Brain microvascular endothelial cell (primary cell): Measurements from ENCODE around the gene SAMD5.

ENCODE experiments used
- DNase-seq: peaks from one replicate; pipeline ENCODE4 v3.0.0-alpha.2; 2020
- H3K27ac ChIP-seq: fragments of 250-450 bp; sonication (Bioruptor Pico); 2 replicates; pipeline ENCODE4 v1.5.1; 2020; ENCODE audit warnings: mild to moderate bottlenecking, moderate library complexity
- H3K27me3 ChIP-seq: fragments of 250-450 bp; sonication (Bioruptor Pico); replicated peaks from 2 replicates; pipeline ENCODE4 v1.5.1; 2020; ENCODE audit warnings: mild to moderate bottlenecking
- H3K36me3 ChIP-seq: fragments of 250-450 bp; sonication (Bioruptor Pico); replicated peaks from 2 replicates; pipeline ENCODE4 v1.5.1; 2020; ENCODE audit warnings: mild to moderate bottlenecking
- H3K4me3 ChIP-seq: 2 replicates; pipeline ENCODE4 v1.5.1; 2011; ENCODE audit warnings: low read depth, mild to moderate bottlenecking, control low read depth, low read length, moderate library complexity
- in situ Hi-C: cut with HindIII; loops from 2 replicates; pipeline ENCODE4 v1.10.0; 2017; ENCODE audit warnings: low sequenced_read_pairs, low pct_ligation_motif_present
- TF ChIP-seq, protein P1 (sequence below): IDR thresholded peaks from 2 replicates; pipeline ENCODE4 v1.5.1; 2011; ENCODE audit warnings: low read depth, mild to moderate bottlenecking, moderate library complexity, low read length, control low read depth, inconsistent platforms; ENCODE audit errors: missing control alignments

Gene SAMD5

DNA sequence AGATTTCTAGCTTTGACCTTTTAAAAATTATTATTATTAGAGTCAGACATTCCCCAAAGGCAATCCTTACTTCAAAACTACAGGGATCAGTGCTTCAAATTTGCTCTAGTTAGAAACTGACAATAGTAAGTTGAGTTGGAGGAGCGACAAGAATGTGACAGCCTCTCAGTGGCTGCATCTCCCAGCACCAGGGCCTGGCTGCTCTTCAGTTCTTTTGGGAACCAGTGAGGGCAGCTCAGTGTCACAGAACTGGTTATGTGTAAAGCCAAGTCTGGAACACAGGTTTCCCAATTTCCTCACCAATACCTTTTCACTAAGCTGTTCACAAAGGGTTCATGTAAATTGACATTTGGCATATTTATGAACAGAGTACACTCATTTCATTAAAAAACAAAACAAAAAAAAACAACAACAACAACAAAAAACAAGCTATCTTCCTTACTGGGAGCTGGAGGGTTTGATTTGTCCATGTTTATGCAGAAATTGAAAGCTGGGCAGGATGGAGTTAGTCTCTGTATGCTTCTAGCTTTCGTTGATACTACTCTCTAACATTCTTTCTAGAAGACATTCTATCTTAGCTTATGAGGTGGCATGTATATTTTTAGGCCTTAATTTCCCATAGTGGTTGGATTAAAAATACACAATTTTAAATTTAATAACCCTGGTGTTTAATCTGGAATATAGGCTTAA is 95.0 kb downstream of the SAMD5 start:
- TF ChIP-seq, protein P1, sequence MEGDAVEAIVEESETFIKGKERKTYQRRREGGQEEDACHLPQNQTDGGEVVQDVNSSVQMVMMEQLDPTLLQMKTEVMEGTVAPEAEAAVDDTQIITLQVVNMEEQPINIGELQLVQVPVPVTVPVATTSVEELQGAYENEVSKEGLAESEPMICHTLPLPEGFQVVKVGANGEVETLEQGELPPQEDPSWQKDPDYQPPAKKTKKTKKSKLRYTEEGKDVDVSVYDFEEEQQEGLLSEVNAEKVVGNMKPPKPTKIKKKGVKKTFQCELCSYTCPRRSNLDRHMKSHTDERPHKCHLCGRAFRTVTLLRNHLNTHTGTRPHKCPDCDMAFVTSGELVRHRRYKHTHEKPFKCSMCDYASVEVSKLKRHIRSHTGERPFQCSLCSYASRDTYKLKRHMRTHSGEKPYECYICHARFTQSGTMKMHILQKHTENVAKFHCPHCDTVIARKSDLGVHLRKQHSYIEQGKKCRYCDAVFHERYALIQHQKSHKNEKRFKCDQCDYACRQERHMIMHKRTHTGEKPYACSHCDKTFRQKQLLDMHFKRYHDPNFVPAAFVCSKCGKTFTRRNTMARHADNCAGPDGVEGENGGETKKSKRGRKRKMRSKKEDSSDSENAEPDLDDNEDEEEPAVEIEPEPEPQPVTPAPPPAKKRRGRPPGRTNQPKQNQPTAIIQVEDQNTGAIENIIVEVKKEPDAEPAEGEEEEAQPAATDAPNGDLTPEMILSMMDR, result no peak
- H3K27ac ChIP-seq, result no peak overlapping the region
- in situ Hi-C loops, result no loop called here
- H3K36me3 ChIP-seq, result no peaks in the 10 kb centered on the region
- H3K27me3 ChIP-seq, result no peaks in the 10 kb centered on the region
- no peak for DNase-seq
- no peak overlapping the region for H3K4me3 ChIP-seq

DNA sequence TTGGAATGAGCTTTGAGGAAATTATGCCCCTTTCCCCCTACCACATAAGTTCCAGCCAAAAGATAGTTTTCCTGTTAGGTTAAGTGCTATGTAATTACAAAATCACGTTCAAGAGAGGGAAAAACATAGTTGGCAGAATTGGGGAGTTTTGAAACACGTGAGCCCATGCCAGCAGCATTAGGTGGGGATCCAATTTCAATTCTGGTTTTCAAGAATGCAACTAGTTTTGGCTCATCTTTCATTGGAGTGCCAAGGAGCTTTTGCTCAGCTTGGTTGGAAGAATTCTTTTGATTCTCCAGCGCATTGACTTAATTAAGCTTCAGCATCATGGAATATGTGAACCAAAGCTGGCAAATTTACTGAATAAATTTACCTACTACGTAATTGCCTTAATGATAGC is 95.9 kb downstream of the SAMD5 start:
- no peak overlapping the region for H3K4me3 ChIP-seq
- H3K27me3 ChIP-seq, result no peaks in the 10 kb centered on the region
- DNase-seq, result no peak
- no peak overlapping the region for H3K27ac ChIP-seq
- in situ Hi-C loops, result no loop called here
- TF ChIP-seq, protein P1, result no peak
- no peaks in the 10 kb centered on the region for H3K36me3 ChIP-seq

DNA sequence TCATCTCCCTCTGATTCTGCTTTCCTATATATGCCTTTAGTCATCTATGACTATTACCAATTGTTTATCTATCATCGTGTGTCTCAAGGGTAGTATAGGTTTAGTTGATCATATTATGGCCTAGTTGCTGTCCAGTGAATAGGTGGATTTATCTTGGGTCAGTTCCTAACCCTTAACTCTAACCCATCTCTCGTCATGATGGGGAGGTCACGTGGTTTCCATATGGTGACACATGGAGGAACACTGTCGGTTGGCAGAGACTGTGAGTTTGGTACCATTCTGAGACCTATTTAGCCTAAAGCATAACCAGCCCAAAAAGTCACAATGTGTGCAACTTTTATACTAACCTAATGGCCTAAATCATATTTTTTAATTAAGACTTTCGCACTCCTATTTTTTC is 103.5 kb downstream of the SAMD5 start:
- DNase-seq, result no peak
- Histone ChIP-seq H3K27ac (no peak overlapping the region), H3K27me3 (no peaks in the 10 kb centered on the region), H3K36me3 (no peaks in the 10 kb centered on the region), H3K4me3 (no peak overlapping the region)
- in situ Hi-C loops, result no loop called here
- TF ChIP-seq, protein P1, result no peak

DNA sequence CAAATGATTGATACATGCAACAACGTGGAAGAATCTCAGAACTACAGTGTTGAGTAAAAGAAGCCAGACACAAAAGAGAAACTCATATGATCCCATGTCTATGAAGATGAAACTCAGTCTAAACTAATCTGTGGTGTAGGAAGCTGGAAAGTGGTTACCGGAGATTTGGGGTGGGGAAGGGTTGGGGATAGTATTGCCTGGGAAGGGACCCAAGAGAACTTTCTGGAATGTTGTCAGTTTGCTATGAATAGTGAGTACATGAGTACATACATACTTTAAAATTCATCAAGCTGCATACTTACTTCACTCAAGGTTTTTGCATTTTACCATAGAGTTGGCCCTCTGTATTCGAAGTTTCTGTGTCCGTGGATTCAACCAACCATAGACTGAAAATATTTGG is 106.0 kb downstream of the SAMD5 start:
- DNase-seq, result no peak
- no peaks in the 10 kb centered on the region for H3K36me3 ChIP-seq
- H3K27ac ChIP-seq, result no peak overlapping the region
- TF ChIP-seq, protein P1, result no peak
- in situ Hi-C loops, result no loop called here
- H3K27me3 ChIP-seq, result no peaks in the 10 kb centered on the region
- H3K4me3 ChIP-seq, result no peak overlapping the region

DNA sequence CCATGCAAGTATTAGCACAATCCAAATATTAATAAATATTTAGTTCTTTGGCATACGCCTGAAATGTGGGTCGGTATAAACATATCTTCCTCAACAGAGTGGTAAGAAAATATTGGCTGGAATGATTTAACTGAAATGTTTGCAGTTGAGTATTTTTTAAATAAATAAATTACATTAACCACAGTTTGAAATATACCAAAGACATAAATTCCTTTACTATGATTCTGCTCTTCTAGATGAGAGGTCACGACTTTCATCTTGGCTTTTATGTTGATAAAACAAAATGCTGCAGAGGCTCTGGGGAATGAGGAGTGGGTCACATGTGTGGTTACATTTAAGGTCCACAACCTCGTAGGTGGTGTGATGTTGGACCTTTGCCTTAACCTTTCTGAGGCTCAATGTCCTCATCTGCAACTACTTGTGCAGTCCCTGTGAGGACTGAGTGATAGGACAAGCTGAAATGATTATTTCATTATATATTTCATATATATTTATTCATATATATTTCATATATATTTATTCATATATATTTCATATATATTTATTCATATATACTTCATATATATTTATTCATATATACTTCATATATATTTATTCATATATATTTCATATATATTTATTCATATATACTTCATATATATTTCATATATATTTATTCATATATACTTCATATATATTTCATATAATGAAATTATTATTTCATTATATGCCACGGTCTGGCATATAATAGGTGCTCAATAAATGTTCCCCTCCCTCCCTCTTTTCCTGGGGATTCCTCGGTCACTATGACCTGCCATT is 107.4 kb downstream of the SAMD5 start:
- TF ChIP-seq, protein P1, result no peak
- no peak overlapping the region for H3K27ac ChIP-seq
- H3K36me3 ChIP-seq, result no peaks in the 10 kb centered on the region
- no peak overlapping the region for H3K4me3 ChIP-seq
- DNase-seq, result peak; percentile 21
- in situ Hi-C loops, result no loop called here
- no peaks in the 10 kb centered on the region for H3K27me3 ChIP-seq

DNA sequence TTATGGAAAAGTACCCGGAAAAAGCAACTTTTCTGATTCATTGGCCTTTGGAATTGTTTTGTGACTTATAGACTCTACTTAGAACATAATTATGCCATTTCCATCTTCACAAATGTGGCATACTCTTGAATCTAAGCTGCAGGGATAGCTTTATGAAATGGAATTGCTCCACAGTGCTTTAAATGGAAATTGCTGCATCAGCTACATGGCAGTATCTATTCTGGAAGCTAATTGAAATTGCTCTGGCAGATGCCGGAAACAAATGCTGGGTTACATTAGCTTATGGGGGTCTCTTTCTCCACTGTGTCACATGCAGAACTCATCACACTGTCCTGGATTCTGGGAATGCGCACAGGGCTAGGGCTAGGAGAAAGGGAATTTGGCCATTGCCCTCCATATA is 108.9 kb downstream of the SAMD5 start:
- in situ Hi-C loops, result no loop called here
- H3K27me3 ChIP-seq, result no peaks in the 10 kb centered on the region
- TF ChIP-seq, protein P1, result no peak
- no peak for DNase-seq
- no peak overlapping the region for H3K27ac ChIP-seq
- H3K4me3 ChIP-seq, result no peak overlapping the region
- H3K36me3 ChIP-seq, result no peaks in the 10 kb centered on the region
